K562 (cell line): ENCODE data around the gene ZNF169. TPM values are rescaled to one million over a fixed set of nuclear protein-coding genes. Genes with fewer than 3 reads are reported as not detected.

ENCODE experiments used
- ATF1 ChIP-seq, 2 experiments: fragments of 450-650 bp in 1 of 2; IDR thresholded peaks; 2 replicates each; pipeline ENCODE4 v1.6.1; 2016; ENCODE audit warnings: missing compliant biosample characterization in 1 of 2, missing genetic modification characterization in 1 of 2
- ATF7 ChIP-seq: fragments of 450-650 bp; IDR thresholded peaks from 2 replicates; pipeline ENCODE4 v1.7.1; 2014; ENCODE audit warnings: mild to moderate bottlenecking, moderate library complexity
- CBFA2T3 ChIP-seq: fragments of 450-650 bp; IDR thresholded peaks from 2 replicates; pipeline ENCODE4 v1.6.1; 2017
- CC2D1A ChIP-seq: fragments of 450-650 bp; IDR thresholded peaks from 2 replicates; pipeline ENCODE4 v1.6.1; 2017; ENCODE audit warnings: mild to moderate bottlenecking
- ELF4 ChIP-seq: fragments of 450-650 bp; formaldehyde crosslinking; IDR thresholded peaks from 2 replicates; pipeline ENCODE4 v1.4.0; 2022; ENCODE audit warnings: missing genetic modification characterization
- EP400 ChIP-seq: fragments of 450-650 bp; IDR thresholded peaks from 2 replicates; pipeline ENCODE4 v1.6.1; 2017; ENCODE audit warnings: antibody characterized with exemption, mild to moderate bottlenecking, moderate library complexity
- ETV5 ChIP-seq: sonication (generic); formaldehyde crosslinking; IDR thresholded peaks from 2 replicates; pipeline ENCODE4 v1.4.0; 2020; ENCODE audit warnings: low read depth, mild to moderate bottlenecking, missing genetic modification reagents
- LCOR ChIP-seq: sonication (generic); formaldehyde crosslinking; IDR thresholded peaks from 2 replicates; pipeline ENCODE4 v1.8.0; 2022; ENCODE audit warnings: mild to moderate bottlenecking, missing genetic modification reagents
- MLX ChIP-seq, 2 experiments: fragments of 450-650 bp in 1 of 2; sonication (generic) in 1 of 2; formaldehyde crosslinking; conservative IDR thresholded peaks; 2 replicates each; pipeline versions ENCODE4 v1.4.0 to v1.8.1; 2020 to 2022; ENCODE audit warnings: mild to moderate bottlenecking in 1 of 2, missing genetic modification reagents in 1 of 2
- MYBL2 ChIP-seq, 2 experiments: fragments of 450-650 bp in 1 of 2; sonication (generic) in 1 of 2; formaldehyde crosslinking in 1 of 2; IDR thresholded peaks; 2 replicates each; pipeline versions ENCODE4 v1.6.1 to v1.8.1; 2017 to 2022; ENCODE audit warnings: borderline replicate concordance in 1 of 2, inconsistent platforms in 1 of 2, low read depth in 1 of 2, mild to moderate bottlenecking in 1 of 2, missing genetic modification reagents in 1 of 2, moderate library complexity in 1 of 2
- OTX1 ChIP-seq: fragments of 450-650 bp; formaldehyde crosslinking; IDR thresholded peaks from 2 replicates; pipeline ENCODE4 v1.4.0; 2022; ENCODE audit warnings: mild to moderate bottlenecking
- POLR2G ChIP-seq: fragments of 200-400 bp; formaldehyde crosslinking; IDR thresholded peaks from 2 replicates; pipeline ENCODE4 v1.6.1; 2017; ENCODE audit warnings: low read depth, mild to moderate bottlenecking, antibody characterized with exemption, low read length, moderate library complexity
- SIN3A ChIP-seq, 2 experiments: fragments of 150-350 bp in 1 of 2; IDR thresholded peaks; 2 replicates each; pipeline ENCODE4 v1.6.1; 2011 to 2016; ENCODE audit warnings: borderline replicate concordance in 2 of 2, low read depth in 2 of 2, low read length in 2 of 2, mild to moderate bottlenecking in 2 of 2, moderate library complexity in 2 of 2; ENCODE audit not compliant: control insufficient read depth in 1 of 2
- SMAD3 ChIP-seq: fragments of 450-650 bp; formaldehyde crosslinking; conservative IDR thresholded peaks from 2 replicates; pipeline ENCODE4 v1.4.0; 2020; ENCODE audit warnings: mild to moderate bottlenecking
- SPI1 ChIP-seq: IDR thresholded peaks from 2 replicates; pipeline ENCODE4 v1.6.1; 2011; ENCODE audit warnings: low read depth, low read length, control low read depth, borderline replicate concordance
- SREBF2 ChIP-seq: sonication (generic); formaldehyde crosslinking; IDR thresholded peaks from 2 replicates; pipeline ENCODE4 v1.4.0; 2020; ENCODE audit warnings: mild to moderate bottlenecking, missing genetic modification reagents
- TRIM25 ChIP-seq: fragments of 450-650 bp; IDR thresholded peaks from 2 replicates; pipeline ENCODE4 v1.7.0; 2016; ENCODE audit warnings: borderline replicate concordance
- U2AF2 ChIP-seq: fragments of 200-400 bp; formaldehyde crosslinking; optimal IDR thresholded peaks from 2 replicates; pipeline ENCODE3; 2017; ENCODE audit warnings: low read depth, mild to moderate bottlenecking, low read length
- ZFP1 ChIP-seq: fragments of 450-650 bp; formaldehyde crosslinking; IDR thresholded peaks from 2 replicates; pipeline ENCODE4 v1.4.0; 2020; ENCODE audit warnings: mild to moderate bottlenecking, mixed read lengths
- ZNF12 ChIP-seq: sonication (generic); formaldehyde crosslinking; IDR thresholded peaks from 2 replicates; pipeline ENCODE4 v1.4.0; 2020; ENCODE audit warnings: mild to moderate bottlenecking, missing genetic modification reagents
- ZNF143 ChIP-seq: sonication (generic); formaldehyde crosslinking; IDR thresholded peaks from 2 replicates; pipeline ENCODE4 v1.9.0; 2022; ENCODE audit warnings: mild to moderate bottlenecking, missing genetic modification reagents
- ZNF212 ChIP-seq: fragments of 450-650 bp; formaldehyde crosslinking; IDR thresholded peaks from 2 replicates; pipeline ENCODE4 v1.4.0; 2020; ENCODE audit warnings: mild to moderate bottlenecking
- ZNF232 ChIP-seq: sonication (generic); formaldehyde crosslinking; IDR thresholded peaks from 2 replicates; pipeline ENCODE4 v1.8.0; 2022; ENCODE audit warnings: mild to moderate bottlenecking, missing genetic modification reagents
- ZNF445 ChIP-seq: fragments of 250-450 bp; sonication (Bioruptor Pico); IDR thresholded peaks from 2 replicates; pipeline ENCODE4 v1.4.0; 2020; ENCODE audit warnings: low read depth, mild to moderate bottlenecking, moderate library complexity
- ZNF639 ChIP-seq, 2 experiments: fragments of 200-800 bp in 1 of 2; sonication (Bioruptor generic) in 1 of 2; sonication (generic) in 1 of 2; formaldehyde crosslinking in 1 of 2; IDR thresholded peaks in 1 of 2; conservative IDR thresholded peaks in 1 of 2; 2 replicates each; pipeline versions ENCODE4 v1.5.0 to v1.6.1; 2016 to 2020; ENCODE audit warnings: missing compliant biosample characterization in 1 of 2, missing genetic modification characterization in 1 of 2, missing genetic modification reagents in 1 of 2
- ZNF707 ChIP-seq: fragments of 250-450 bp; sonication (Bioruptor Pico); conservative IDR thresholded peaks from 2 replicates; pipeline ENCODE4 v1.8.0; 2022; ENCODE audit warnings: inconsistent platforms, mild to moderate bottlenecking, moderate library complexity
- ZSCAN32 ChIP-seq: fragments of 450-650 bp; formaldehyde crosslinking; IDR thresholded peaks from 2 replicates; pipeline ENCODE4 v1.4.0; 2020; ENCODE audit warnings: mild to moderate bottlenecking, moderate library complexity
- polyA plus RNA-seq, 8 experiments: library from polyadenylated mRNA; depleted of rRNA in 4 of 8; stranded (reverse) in 5 of 8; unstranded in 3 of 8; fragments of >200 nt; fragmentation: Nextera tagmentation in 2 of 8; fragmentation: Illumina TruSeq in 1 of 8; extraction: Ambion mirVana in 2 of 8; extraction: Trizol in 1 of 8; gene quantifications; 2 replicates each; pipeline versions ENCODE4 v1.2.1 to v1.2.3, GENCODE V29; 2011 to 2014; ENCODE audit warnings: inconsistent platforms in 1 of 8, missing spikeins in 1 of 8
- total RNA-seq, 7 experiments: library from RNA; depleted of rRNA in 6 of 7; stranded (reverse); fragments of >200 nt in 6 of 7; fragmentation: Illumina TruSeq in 2 of 7; extraction: Trizol in 2 of 7; gene quantifications; 2 replicates each; pipeline versions ENCODE4 v1.2.1 to v1.2.3, GENCODE V29; 2011 to 2021; ENCODE audit warnings: low replicate concordance in 1 of 7

Gene ZNF169
- total and polyA plus RNA-seq, 9 of the 15 experiments (the other 6 are each of a cell fraction or from before 2014, with no cell fraction given) = 2.0 to 16.2 (median 5.6) TPM

GRCh38 chr9:94212091-94212490, 47.0 kb upstream of the ZNF169 start (continued):
- TF ChIP-seq ZNF143 (no peak), ATF1 (CRISPR knock-in tag; IDR thresholded peaks at IDR 0.05) (no peak), ATF1 (tag; IDR thresholded peaks at IDR 0.05) (0 out of 2 replicates have a peak, but pooled peaks have one; percentile 31), OTX1 (CRISPR knock-in tag) (no peak), CBFA2T3 (peak; percentile 93), ZNF212 (CRISPR knock-in tag) (no peak), TRIM25 (no peak), CC2D1A (peak; percentile 55; the same call in 1 of the 2 replicates), ZSCAN32 (CRISPR knock-in tag) (no peak), SPI1 (no peak), POLR2G (no peak), ZFP1 (CRISPR knock-in tag) (no peak), U2AF2 (no peak), ETV5 (CRISPR knock-in tag) (no peak), ZNF232 (CRISPR knock-in tag) (peak; percentile 97), ZNF707 (CRISPR knock-in tag) (no peak), ELF4 (CRISPR knock-in tag) (no peak), ZNF12 (no peak), ATF7 (peak; percentile 61), MYBL2 (IDR thresholded peaks at IDR 0.05; ENCODE audit: low read depth) (no peak), MYBL2 (CRISPR knock-in tag; IDR thresholded peaks at IDR 0.05; ENCODE audit: borderline replicate concordance) (no peak), SIN3A (IDR thresholded peaks at IDR 0.05; ENCODE audit: borderline replicate concordance in 2 of 2, control insufficient read depth in 1 of 2, low read depth in 2 of 2, low read length in 2 of 2) (no peak), ZNF639 (CRISPR knock-in tag; conservative IDR thresholded peaks at IDR 0.05 in 1 of 2, IDR thresholded peaks at IDR 0.05 in 1 of 2) (peak in 1 of 2 experiments; percentile 35; a peak in 1 of 4 replicates), LCOR (no peak), MLX (CRISPR knock-in tag; conservative IDR thresholded peaks at IDR 0.05) (no peak), ZNF445 (CRISPR knock-in tag) (no peak), SREBF2 (CRISPR knock-in tag) (no peak), SMAD3 (CRISPR knock-in tag) (no peak), EP400 (no peak)
